ENCODE results near the gene HSPD1.
A peak's percentile ranks its signal among the peaks of the same experiment; 100 is the strongest.

HSPD1 gene

GRCh38 chr2:197454923-197455322 lies 44.7 kb downstream of the HSPD1 start:
- peak overlapping the region; percentile 87 for H3K4me2 ChIP-seq (ENCODE audit: insufficient read depth, low read length)
- H3K9ac ChIP-seq (ENCODE audit: low read depth, low read length): peak overlapping the region; percentile 78

GRCh38 chr2:197453914-197454398 lies 45.7 kb downstream of the HSPD1 start:
- Histone ChIP-seq H3K9me3 (ENCODE audit: insufficient read depth, low read length, severe bottlenecking) (no peaks in the 10 kb centered on the region), H3K4me2 (ENCODE audit: insufficient read depth, low read length) (peak overlapping the region; percentile 87), H3K36me3 (ENCODE audit: insufficient read depth, low read length) (0 out of 2 replicates have a peak, but pooled peaks cover 1% of the 10 kb centered on the region), H3K79me2 (ENCODE audit: insufficient read depth, low read length) (peaks cover 62% of the 10 kb centered on the region), H2AFZ (ENCODE audit: low read depth, low read length) (peak overlapping the region; percentile 89), H3K27ac (ENCODE audit: low read length) (peak overlapping the region; percentile 91), H3K4me1 (ENCODE audit: insufficient read depth, low read length) (peaks cover 37% of the 10 kb centered on the region), H4K20me1 (ENCODE audit: insufficient read depth, low read length) (peaks cover 20% of the 10 kb centered on the region), H3K9ac (ENCODE audit: low read depth, low read length) (peak overlapping the region; percentile 78), H3K27me3 (ENCODE audit: insufficient read depth, low read length, poor library complexity) (no peaks in the 10 kb centered on the region), H3K4me3 (ENCODE audit: low read depth in 1 of 2, low read length in 2 of 2) (peak overlapping the region; percentile 76 to 82)
- DNase-seq: no peak
- TF ChIP-seq CTCF (IDR thresholded peaks at IDR 0.05; ENCODE audit: borderline replicate concordance, extremely low read depth, low read length, poor library complexity, severe bottlenecking): no peak
- no peak for TF ChIP-seq EZH2 (IDR thresholded peaks at IDR 0.05; ENCODE audit: borderline replicate concordance, low read depth, low read length, severe bottlenecking)
- ATAC-seq (ENCODE audit: insufficient read depth, low read depth): peak; percentile 53

More at GRCh38 chr2:197454923-197455322, 44.7 kb downstream of the HSPD1 start:
- Histone ChIP-seq H3K27ac (ENCODE audit: low read length) (peak overlapping the region; percentile 91; the same call in 1 of the 2 replicates), H3K4me1 (ENCODE audit: insufficient read depth, low read length) (peaks cover 37% of the 10 kb centered on the region), H3K9me3 (ENCODE audit: insufficient read depth, low read length, severe bottlenecking) (no peaks in the 10 kb centered on the region), H4K20me1 (ENCODE audit: insufficient read depth, low read length) (peaks cover 25% of the 10 kb centered on the region), H3K27me3 (ENCODE audit: insufficient read depth, low read length, poor library complexity) (no peaks in the 10 kb centered on the region), H2AFZ (ENCODE audit: low read depth, low read length) (no peak overlapping the region), H3K4me3 (ENCODE audit: low read depth in 1 of 2, low read length in 2 of 2) (peak overlapping the region; percentile 76 to 82; a peak in 3 of 4 replicates), H3K79me2 (ENCODE audit: insufficient read depth, low read length) (peaks cover 71% of the 10 kb centered on the region), H3K36me3 (ENCODE audit: insufficient read depth, low read length) (peaks cover 10% of the 10 kb centered on the region)
- ATAC-seq (ENCODE audit: insufficient read depth, low read depth): no peak
- DNase-seq: no peak
- no peak for TF ChIP-seq CTCF (IDR thresholded peaks at IDR 0.05; ENCODE audit: borderline replicate concordance, extremely low read depth, low read length, poor library complexity, severe bottlenecking)

GRCh38 chr2:197453123-197453913 lies 46.3 kb downstream of the HSPD1 start, which contains the start of gene COQ10B:
Gene COQ10B (plus strand): TSS chr2:197453552. CDS start chr2:197453561, 9 bp downstream.
- peak; percentile 88 for ATAC-seq (ENCODE audit: insufficient read depth, low read depth)
- no peaks in the 10 kb centered on the region for H3K27me3 ChIP-seq (ENCODE audit: insufficient read depth, low read length, poor library complexity)

More at GRCh38 chr2:197453123-197453913, 46.3 kb downstream of the HSPD1 start, which contains the start of gene COQ10B:
- Histone ChIP-seq H3K36me3 (ENCODE audit: insufficient read depth, low read length) (no peaks in the 10 kb centered on the region), H3K9ac (ENCODE audit: low read depth, low read length) (peak within 1 kb of the TSS; percentile 78), H3K4me3 (ENCODE audit: low read depth in 1 of 2, low read length in 2 of 2) (peak within 1 kb of the TSS; percentile 76 to 82), H3K4me2 (ENCODE audit: insufficient read depth, low read length) (peak within 1 kb of the TSS; percentile 87), H4K20me1 (ENCODE audit: insufficient read depth, low read length) (peaks cover 19% of the 10 kb centered on the region; the same call in 1 of the 2 replicates), H3K9me3 (ENCODE audit: insufficient read depth, low read length, severe bottlenecking) (no peaks in the 10 kb centered on the region), H3K4me1 (ENCODE audit: insufficient read depth, low read length) (peaks cover 37% of the 10 kb centered on the region), H2AFZ (ENCODE audit: low read depth, low read length) (peak within 1 kb of the TSS; percentile 89), H3K79me2 (ENCODE audit: insufficient read depth, low read length) (peaks cover 56% of the 10 kb centered on the region), H3K27ac (ENCODE audit: low read length) (peak within 1 kb of the TSS; percentile 94)
- no peak for TF ChIP-seq EZH2 (IDR thresholded peaks at IDR 0.05; ENCODE audit: borderline replicate concordance, low read depth, low read length, severe bottlenecking)
- peak; percentile 49 for TF ChIP-seq CTCF (IDR thresholded peaks at IDR 0.05; ENCODE audit: borderline replicate concordance, extremely low read depth, low read length, poor library complexity, severe bottlenecking)
- peak; percentile 100 for DNase-seq

Data from DND-41 (cell line).